Progenitor cell of endocrine pancreas (in vitro differentiated cells): ENCODE data around the gene ZNF471. TPM values are rescaled to one million over a fixed set of nuclear protein-coding genes. Genes with fewer than 3 reads are reported as not detected.

Source experiments
- DNase-seq: peaks from one replicate; pipeline ENCODE4 v3.0.0; 2021; ENCODE audit warnings: low spot score; ENCODE audit not compliant: unreplicated experiment
- H3K27ac Mint-ChIP-seq: 2 replicates; pipeline ENCODE4 v1.8.0; 2021; ENCODE audit warnings: mild to moderate bottlenecking, moderate library complexity, mixed read lengths
- H3K27me3 Mint-ChIP-seq: 2 replicates; pipeline ENCODE4 v1.8.0; 2021; ENCODE audit warnings: mixed read lengths
- H3K36me3 Mint-ChIP-seq: 2 replicates; pipeline ENCODE4 v1.8.0; 2022; ENCODE audit warnings: mixed read lengths; ENCODE audit not compliant: insufficient read depth
- H3K4me1 Mint-ChIP-seq: 2 replicates; pipeline ENCODE4 v1.8.0; 2021; ENCODE audit warnings: low read depth, mixed read lengths
- H3K4me3 Mint-ChIP-seq: 2 replicates; pipeline ENCODE4 v1.8.0; 2021; ENCODE audit warnings: low read depth, mild to moderate bottlenecking, moderate library complexity, mixed read lengths
- H3K9me3 Mint-ChIP-seq: 2 replicates; pipeline ENCODE4 v1.8.0; 2021; ENCODE audit warnings: low read depth, mixed read lengths
- CTCF ChIP-seq: fragments of 200-600 bp; sonication (generic); IDR thresholded peaks from one replicate; pipeline ENCODE4 v1.5.0; 2021; ENCODE audit warnings: antibody characterized with exemption, mild to moderate bottlenecking; ENCODE audit not compliant: unreplicated experiment
- total RNA-seq: library from RNA; stranded (reverse); gene quantifications from 2 replicates; pipeline ENCODE4 v1.2.1, GENCODE V29; 2021

Gene ZNF471
- total RNA-seq, 1 donor from 2014 or later: not detected

DNA sequence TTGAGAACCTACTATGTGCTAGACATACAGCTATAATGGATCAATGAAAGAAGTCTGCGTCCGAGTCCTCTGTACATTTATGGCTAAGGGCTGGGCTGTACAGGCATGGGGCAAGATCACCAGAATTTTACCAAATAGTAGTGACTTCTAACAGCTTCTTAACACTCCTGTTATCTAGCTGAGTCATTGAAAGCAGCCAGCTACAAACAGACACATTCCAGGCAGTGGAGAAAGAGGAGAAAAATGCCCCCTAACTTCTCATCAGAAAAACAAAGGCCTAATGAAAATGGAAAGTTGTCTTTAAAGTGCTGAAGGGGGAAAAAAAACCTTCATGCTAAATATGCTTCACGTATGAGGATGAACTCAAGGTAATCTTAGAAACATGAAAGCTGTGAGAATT, 16.3 kb upstream of the ZNF471 start:
- no peak for DNase-seq
- Mint-ChIP-seq H3K4me1 (no peaks in the 10 kb centered on the region), H3K27ac (no peak overlapping the region), H3K27me3 (no peaks in the 10 kb centered on the region), H3K4me3 (no peak overlapping the region), H3K36me3 (peaks cover 1% of the 10 kb centered on the region), H3K9me3 (peaks cover 69% of the 10 kb centered on the region)
- TF ChIP-seq CTCF: no peak

GRCh38 chr19:56504581-56504980, 3.1 kb upstream of the ZNF471 start:
- no peak overlapping the region for H3K4me3 Mint-ChIP-seq
- peaks cover 51% of the 10 kb centered on the region for H3K9me3 Mint-ChIP-seq

GRCh38 chr19:56508290-56508778, 679 bp downstream of the ZNF471 start:
- H3K27ac Mint-ChIP-seq: no peak overlapping the region
- H3K9me3 Mint-ChIP-seq: peaks cover 31% of the 10 kb centered on the region
- no peaks in the 10 kb centered on the region for H3K27me3 Mint-ChIP-seq
- no peak for TF ChIP-seq CTCF
- H3K4me3 Mint-ChIP-seq: no peak overlapping the region
- no peak for DNase-seq
- H3K36me3 Mint-ChIP-seq: peaks cover 2% of the 10 kb centered on the region
- no peaks in the 10 kb centered on the region for H3K4me1 Mint-ChIP-seq

More at GRCh38 chr19:56504581-56504980, 3.1 kb upstream of the ZNF471 start:
- no peak for DNase-seq
- H3K27me3 Mint-ChIP-seq: no peaks in the 10 kb centered on the region
- no peak for TF ChIP-seq CTCF
- no peaks in the 10 kb centered on the region for H3K4me1 Mint-ChIP-seq
- peaks cover 3% of the 10 kb centered on the region for H3K36me3 Mint-ChIP-seq
- no peak overlapping the region for H3K27ac Mint-ChIP-seq

DNA sequence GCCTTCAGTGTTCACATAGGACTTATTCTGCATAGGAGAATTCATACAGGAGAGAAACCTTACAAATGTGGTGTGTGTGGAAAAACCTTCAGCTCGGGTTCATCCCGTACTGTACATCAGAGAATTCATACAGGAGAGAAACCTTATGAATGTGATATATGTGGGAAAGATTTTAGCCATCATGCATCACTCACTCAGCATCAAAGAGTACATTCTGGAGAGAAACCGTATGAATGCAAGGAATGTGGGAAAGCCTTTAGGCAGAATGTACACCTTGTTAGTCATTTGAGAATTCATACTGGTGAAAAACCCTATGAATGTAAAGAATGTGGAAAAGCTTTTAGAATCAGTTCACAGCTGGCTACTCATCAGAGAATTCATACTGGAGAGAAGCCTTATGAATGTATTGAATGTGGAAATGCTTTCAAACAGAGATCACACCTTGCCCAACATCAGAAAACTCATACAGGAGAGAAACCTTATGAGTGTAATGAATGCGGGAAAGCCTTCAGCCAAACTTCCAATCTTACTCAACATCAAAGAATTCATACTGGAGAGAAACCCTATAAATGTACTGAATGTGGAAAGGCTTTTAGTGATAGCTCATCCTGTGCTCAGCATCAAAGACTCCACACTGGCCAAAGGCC, 17.7 kb downstream of the ZNF471 start:
- TF ChIP-seq CTCF: no peak
- H3K27ac Mint-ChIP-seq: no peak overlapping the region
- H3K9me3 Mint-ChIP-seq: peaks cover 63% of the 10 kb centered on the region

DNA sequence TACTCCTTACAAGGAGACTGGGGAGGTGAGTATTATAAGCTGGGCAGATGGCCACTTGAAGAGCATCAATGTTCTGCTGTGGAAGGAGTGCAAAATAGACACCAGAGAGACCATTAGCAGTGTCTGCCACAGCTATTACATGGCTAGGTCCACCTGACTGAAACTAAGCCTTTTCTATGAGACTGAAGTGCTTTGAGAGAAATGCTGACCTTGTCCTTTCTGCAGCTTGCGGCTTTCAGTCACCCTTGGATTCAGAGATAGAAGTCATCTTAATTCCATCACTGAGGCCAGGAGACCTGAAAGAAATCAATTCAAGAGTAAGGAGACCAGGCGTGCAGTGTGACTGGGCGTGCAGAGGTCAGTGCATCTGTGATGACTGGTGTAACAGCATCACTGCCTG, 29.8 kb downstream of the ZNF471 start:
- TF ChIP-seq CTCF: no peak
- H3K9me3 Mint-ChIP-seq: peaks cover 37% of the 10 kb centered on the region
- peaks cover 4% of the 10 kb centered on the region for H3K4me1 Mint-ChIP-seq
- H3K4me3 Mint-ChIP-seq: peak overlapping the region; percentile 91
- no peak overlapping the region for H3K27ac Mint-ChIP-seq
- H3K36me3 Mint-ChIP-seq: peaks cover 30% of the 10 kb centered on the region
- H3K27me3 Mint-ChIP-seq: no peaks in the 10 kb centered on the region
- DNase-seq: no peak

More for the DNA sequence above, 17.7 kb downstream of the ZNF471 start:
- DNase-seq: no peak
- Mint-ChIP-seq H3K27me3 (no peaks in the 10 kb centered on the region), H3K36me3 (peaks cover 9% of the 10 kb centered on the region), H3K4me1 (no peaks in the 10 kb centered on the region), H3K4me3 (no peak overlapping the region)
